Heart left ventricle (tissue), 16 donors: ENCODE results near the gene NEMF. TPM values are rescaled to one million over a fixed set of nuclear protein-coding genes. Genes with fewer than 3 reads are reported as not detected.
A peak's percentile ranks its signal among the peaks of the same experiment; 100 is the strongest.

Experiments
- ATAC-seq, 4 donors: fragments of 200-7000 bp; cut with Tn5 transposase; one replicate each; pipeline ENCODE4 v1.9.1; 2020 to 2022; ENCODE audit warnings: moderate library complexity in 4 of 4, mild to moderate bottlenecking in 3 of 4, moderate number of reproducible peaks in 1 of 4
- DNase-seq, 5 donors: peaks; one replicate each; pipeline ENCODE4 v3.0.0-alpha.2; 2020
- H3K27ac ChIP-seq, 12 donors: fragments of 200-600 bp; sonication (generic) in 4 of 12; one replicate each; pipeline versions ENCODE4 v1.5.0 to v1.8.0; 2016 to 2022; ENCODE audit warnings: mild to moderate bottlenecking in 2 of 12
- H3K27me3 ChIP-seq, 9 donors: fragments of 200-600 bp; sonication (generic) in 2 of 9; one replicate each; pipeline versions ENCODE4 v1.5.1 to v1.8.0; 2016 to 2022; ENCODE audit warnings: mild to moderate bottlenecking in 3 of 9
- H3K36me3 ChIP-seq, 9 donors: fragments of 200-600 bp; sonication (generic) in 2 of 9; one replicate each; pipeline versions ENCODE4 v1.5.0 to v1.8.0; 2018 to 2022; ENCODE audit warnings: mild to moderate bottlenecking in 2 of 9
- H3K4me1 ChIP-seq, 12 donors: fragments of 200-600 bp; sonication (generic) in 4 of 12; one replicate each; pipeline versions ENCODE4 v1.5.0 to v1.8.0; 2016 to 2022; ENCODE audit warnings: mild to moderate bottlenecking in 3 of 12
- H3K4me3 ChIP-seq, 12 donors: fragments of 200-600 bp; sonication (generic) in 4 of 12; one replicate each; pipeline versions ENCODE4 v1.5.0 to v1.8.0; 2017 to 2022; ENCODE audit warnings: mild to moderate bottlenecking in 9 of 12, moderate library complexity in 4 of 12
- H3K9me3 ChIP-seq, 12 donors: fragments of 200-600 bp; sonication (generic) in 4 of 12; one replicate each; pipeline versions ENCODE4 v1.5.0 to v1.8.0; 2016 to 2022; ENCODE audit warnings: mild to moderate bottlenecking in 1 of 12
- CTCF ChIP-seq, 12 donors: fragments of 200-600 bp; sonication (generic) in 4 of 12; IDR thresholded peaks; one replicate each; pipeline versions ENCODE4 v1.5.0 to v1.8.0; 2018 to 2022; ENCODE audit warnings: antibody characterized with exemption in 12 of 12, mild to moderate bottlenecking in 5 of 12
- POLR2A ChIP-seq, 2 donors: fragments of 450-650 bp; IDR thresholded peaks; one replicate each; pipeline ENCODE4 v1.6.1; 2017; ENCODE audit warnings: antibody characterized with exemption in 2 of 2, mild to moderate bottlenecking in 2 of 2, moderate library complexity in 2 of 2
- WGBS, 4 donors: extraction: QIAGEN DNeasy Blood & Tissue Kit in 2 of 4; methylation state at CpG; one replicate each; pipeline versions ENCODE4 v1.1.5 to v1.1.7; 2013 to 2018; 5-methylcytosine and 5-hydroxymethylcytosine counted together
- intact Hi-C, 10 donors: fragments of 100-400 bp; cut with DNase I; formaldehyde crosslinking; loops; one replicate each; pipeline versions ENCODE4 v1.11.1 to v1.14.2; 2022
- polyA plus RNA-seq, 2 donors: library from polyadenylated mRNA; stranded (reverse); fragments of 200-250 nt; gene quantifications; one replicate each; pipeline ENCODE4 v1.2.3, GENCODE V29; 2013
- total RNA-seq, 9 donors: library from RNA; depleted of rRNA in 2 of 9; stranded (reverse); fragments of >200 nt in 2 of 9; fragmentation: NEBNext Ultra II Directional in 3 of 9; extraction: Animal tissue kit (Norgen Biotek cat#: 25700) in 3 of 9; gene quantifications; one replicate each; pipeline versions ENCODE4 v1.1.0 to v1.2.4, GENCODE V29; 2016 to 2023
- donor health status: ischemic (EF 13 %, LVEDD 7.1; RV severe dilation, severe dysfunction).
- donor health status: healthy with polysubstance abuse.
- donor health status: DM: no; HTN: yes; CAD: no.
- donor health status: DM: no; HTN: no; CAD: no.
- donor health status: ischemic (EF 25% LVEDD 6.9; RV normal size, moderate dysfunction).
- donor health status: ischemic (EF 25% LVEDD 5.7; RV mildly dilated, moderate dysfunction).
- donor health status: healthy.
- donor health status: DM: yes; HTN: yes; CAD: no.
- donor health status: ischemic (EF 35%, LVEDD 5.7; RV mildly dilated, moderate dysfunction).
- donor health status: nonischemic (EF 11% LVEDD 7.7; RV severe dilation, severe dysfunction).
- donor health status: DM: yes; HTN: yes; CAD: no.
- donor health status: PGD.
- donor health status: ischemic (EF 29% LVEDD 5.4; RV normal size, mild dysfunction).
- donor health status: nonischemic (EF 23%, LVEDD 6.1; RV moderate dilation, normal function).

Gene NEMF
- total and polyA plus RNA-seq, 11 donors: 26.7 to 69.7 (median 48.3) TPM

GRCh38 chr14:49892301-49892635 is 39.7 kb upstream of the NEMF start:
- peak; percentile 63 to 73 (median 66) for ATAC-seq
- H3K27me3 ChIP-seq: no peaks in the 10 kb centered on the region
- TF ChIP-seq CTCF (IDR thresholded peaks at IDR 0.05): no peak
- TF ChIP-seq POLR2A (IDR thresholded peaks at IDR 0.05): no peak
- peak in 4 of 5 donors; percentile 63 to 73 (median 68) for DNase-seq
- H3K4me3 ChIP-seq: peak overlapping the region; percentile 40 to 99 (median 92)
- H3K4me1 ChIP-seq: peaks cover 14 to 44% (median 34%) of the 10 kb centered on the region in 12 donors
- intact Hi-C loops: loop anchor here in 8 of 10 donors (1.0 to 10.0 kb wide), 11 partner anchors 23 to 643 kb away; partner anchors contain the start of gene MAP4K5 (in 1 of the 8)
- whole genome bisulfite sequencing, 4 donors: 1 to 2% (median 1%) methylated on average over 12 of the region's 12 CpGs
- H3K27ac ChIP-seq: peak overlapping the region; percentile 97 to 100 (median 100)
- H3K9me3 ChIP-seq: no peaks in the 10 kb centered on the region
- H3K36me3 ChIP-seq: peaks cover 0 to 31% (median 21%) of the 10 kb centered on the region in 9 donors

- H3K27me3 ChIP-seq: no peaks in the 10 kb centered on the region
- no peaks in the 10 kb centered on the region for H3K36me3 ChIP-seq
- WGBS, 4 donors: 76 to 82% (median 81%) methylated on average over 2 of the region's 2 CpGs
- TF ChIP-seq CTCF (IDR thresholded peaks at IDR 0.05) (no peak), POLR2A (IDR thresholded peaks at IDR 0.05) (no peak)
- H3K9me3 ChIP-seq: no peaks in the 10 kb centered on the region
- peaks cover 0 to 13% (median 6%) of the 10 kb centered on the region in 12 donors for H3K4me1 ChIP-seq
- DNase-seq (no peak), ATAC-seq (no peak)
- no peak overlapping the region for H3K4me3 ChIP-seq
- intact Hi-C loops: loop anchor here in 1 of 10 donors (10.0 kb wide), 1 partner anchor 117 kb away; no protein-coding TSS in a partner anchor
- H3K27ac ChIP-seq: no peak overlapping the region
Observed at GRCh38 chr14:49888293-49888692, 35.7 kb upstream of the NEMF start.

DNA sequence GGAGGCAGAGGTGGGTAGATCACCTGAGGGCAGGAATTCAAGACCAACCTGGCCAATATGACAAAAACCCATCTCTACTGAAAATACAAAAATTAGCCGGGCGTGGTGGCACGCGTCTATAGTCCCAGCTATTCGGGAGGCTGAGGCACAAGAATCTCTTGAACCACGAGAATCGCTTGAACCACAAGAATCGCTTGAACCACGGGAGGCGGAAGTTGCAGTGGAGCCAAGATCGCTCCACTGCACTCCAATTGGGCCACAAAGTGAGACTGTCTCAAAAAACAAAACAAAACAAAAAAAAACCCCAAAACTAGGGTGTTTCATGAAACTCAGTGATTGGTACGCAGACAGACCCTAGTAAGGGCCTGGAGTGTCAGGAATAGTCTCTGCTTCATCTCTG is 33.9 kb upstream of the NEMF start:
- DNase-seq (no peak), ATAC-seq (no peak)
- no peaks in the 10 kb centered on the region for H3K27me3 ChIP-seq
- WGBS, 4 donors: 95 to 97% (median 95%) methylated on average over 12 of the region's 12 CpGs
- peaks cover 0 to 17% (median 0%) of the 10 kb centered on the region in 12 donors for H3K4me1 ChIP-seq
- no peak overlapping the region for H3K4me3 ChIP-seq
- no peaks in the 10 kb centered on the region for H3K9me3 ChIP-seq
- H3K27ac ChIP-seq: no peak overlapping the region
- TF ChIP-seq CTCF (IDR thresholded peaks at IDR 0.05) (no peak), POLR2A (IDR thresholded peaks at IDR 0.05) (no peak)
- no peaks in the 10 kb centered on the region for H3K36me3 ChIP-seq
- intact Hi-C loops: loop anchor here in 1 of 10 donors (10.0 kb wide), 1 partner anchor 118 kb away; no protein-coding TSS in a partner anchor

DNA sequence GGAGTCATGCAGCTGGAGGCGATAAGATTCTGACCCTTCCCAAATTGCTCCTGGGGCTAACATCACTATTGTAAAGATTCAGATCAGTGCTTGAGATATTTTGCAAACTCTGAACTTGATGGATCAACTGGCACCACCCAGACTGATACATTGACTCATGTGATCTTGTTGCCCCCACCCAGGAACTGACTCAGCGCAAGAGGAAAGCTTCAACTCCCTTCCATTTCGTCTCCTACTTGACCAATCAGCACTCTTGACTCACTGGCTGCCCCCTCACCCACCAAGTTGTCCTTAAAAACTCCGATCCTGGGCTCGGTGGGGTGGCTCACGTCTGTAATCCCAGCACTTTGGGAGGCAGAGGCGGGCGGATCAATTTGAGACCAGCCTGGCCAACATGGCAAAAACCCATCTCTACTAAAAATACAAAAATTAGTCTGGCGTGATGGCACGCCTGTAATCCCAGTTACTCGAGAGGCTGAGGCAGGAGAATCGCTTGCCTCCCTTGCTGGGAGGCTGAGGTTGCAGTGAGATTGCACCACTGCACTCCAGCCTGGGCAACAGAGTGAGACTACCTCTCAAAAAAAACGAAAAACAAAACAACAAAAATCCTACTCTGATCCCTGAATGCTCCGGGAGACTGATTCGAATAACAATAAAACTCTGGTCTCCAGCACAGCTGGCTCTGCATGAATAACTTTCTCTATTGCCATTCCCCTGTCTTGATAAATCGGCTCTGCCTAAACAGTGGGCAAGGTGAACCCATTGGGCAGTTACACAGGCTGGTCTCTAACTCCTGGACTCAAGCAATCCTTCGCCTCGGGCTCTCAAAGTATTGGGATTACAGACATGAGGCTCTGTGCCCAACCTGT is 30.5 kb upstream of the NEMF start:
- DNase-seq (no peak), ATAC-seq (no peak)
- 87 to 91% (median 88%) methylated on average over 18 of the region's 18 CpGs for WGBS, 4 donors
- Histone ChIP-seq H3K27me3 (no peaks in the 10 kb centered on the region), H3K9me3 (no peaks in the 10 kb centered on the region), H3K36me3 (no peaks in the 10 kb centered on the region), H3K27ac (no peak overlapping the region), H3K4me3 (no peak overlapping the region), H3K4me1 (peaks cover 0 to 36% (median 0%) of the 10 kb centered on the region in 12 donors)
- TF ChIP-seq CTCF (IDR thresholded peaks at IDR 0.05): no peak
- no peak for TF ChIP-seq POLR2A (IDR thresholded peaks at IDR 0.05)
- intact Hi-C loops: loop anchor here in 5 of 10 donors (5.0 to 10.0 kb wide), 2 partner anchors 122 to 219 kb away; no protein-coding TSS in a partner anchor
